ENCODE results near the gene EN2. TPM values are rescaled to one million over a fixed set of nuclear protein-coding genes. Genes with fewer than 3 reads are reported as not detected.

Gene EN2
- total RNA-seq, 1 donor from 2014 or later, result 0.11 TPM

- no peak for TF ChIP-seq CTCF (IDR thresholded peaks at IDR 0.05; ENCODE audit: borderline replicate concordance)
- DNase-seq, result no peak
- H3K27me3 ChIP-seq (ENCODE audit: low read depth), result peaks cover 100% of the 10 kb centered on the region
- no peaks in the 10 kb centered on the region for H3K36me3 ChIP-seq
- H3K9me3 ChIP-seq (replicated peaks), result no peaks in the 10 kb centered on the region
- no peak overlapping the region for H3K4me3 ChIP-seq
- intact Hi-C loops (cut with micrococcal nuclease), result no loop called here
- no peak overlapping the region for H3K27ac ChIP-seq (replicated peaks)
- no peaks in the 10 kb centered on the region for H3K4me1 ChIP-seq
Observed at GRCh38 chr7:155427411-155428038, 30.4 kb upstream of the EN2 start.

- TF ChIP-seq CTCF (IDR thresholded peaks at IDR 0.05; ENCODE audit: borderline replicate concordance), result no peak
- no peaks in the 10 kb centered on the region for H3K9me3 ChIP-seq (replicated peaks)
- intact Hi-C loops (cut with micrococcal nuclease), result no loop called here
- peaks cover 100% of the 10 kb centered on the region for H3K27me3 ChIP-seq (ENCODE audit: low read depth)
- H3K27ac ChIP-seq (replicated peaks), result no peak overlapping the region
- DNase-seq, result no peak
- no peaks in the 10 kb centered on the region for H3K36me3 ChIP-seq
- no peak overlapping the region for H3K4me3 ChIP-seq
- no peaks in the 10 kb centered on the region for H3K4me1 ChIP-seq
Observed at GRCh38 chr7:155428171-155428834, 29.6 kb upstream of the EN2 start.

GRCh38 chr7:155429651-155430050 is 28.3 kb upstream of the EN2 start:
- DNase-seq, result no peak
- no peak overlapping the region for H3K27ac ChIP-seq (replicated peaks)
- TF ChIP-seq CTCF (IDR thresholded peaks at IDR 0.05; ENCODE audit: borderline replicate concordance), result no peak
- no peak overlapping the region for H3K4me3 ChIP-seq
- H3K9me3 ChIP-seq (replicated peaks), result no peaks in the 10 kb centered on the region
- intact Hi-C loops (cut with micrococcal nuclease), result no loop called here
- peaks cover 95% of the 10 kb centered on the region for H3K27me3 ChIP-seq (ENCODE audit: low read depth)
- no peaks in the 10 kb centered on the region for H3K36me3 ChIP-seq
- no peaks in the 10 kb centered on the region for H3K4me1 ChIP-seq

GRCh38 chr7:155430606-155431005 is 27.3 kb upstream of the EN2 start:
- no peak for DNase-seq
- H3K27me3 ChIP-seq (ENCODE audit: low read depth), result peaks cover 90% of the 10 kb centered on the region
- no peak overlapping the region for H3K27ac ChIP-seq (replicated peaks)
- intact Hi-C loops (cut with micrococcal nuclease), result no loop called here
- H3K4me1 ChIP-seq, result no peaks in the 10 kb centered on the region
- H3K4me3 ChIP-seq, result no peak overlapping the region
- H3K9me3 ChIP-seq (replicated peaks), result no peaks in the 10 kb centered on the region
- TF ChIP-seq CTCF (IDR thresholded peaks at IDR 0.05; ENCODE audit: borderline replicate concordance), result no peak
- H3K36me3 ChIP-seq, result no peaks in the 10 kb centered on the region

GRCh38 chr7:155431231-155431630 is 26.7 kb upstream of the EN2 start:
- Histone ChIP-seq H3K27ac (replicated peaks) (no peak overlapping the region), H3K4me1 (no peaks in the 10 kb centered on the region), H3K4me3 (no peak overlapping the region), H3K27me3 (ENCODE audit: low read depth) (peaks cover 90% of the 10 kb centered on the region), H3K36me3 (no peaks in the 10 kb centered on the region), H3K9me3 (replicated peaks) (no peaks in the 10 kb centered on the region)
- DNase-seq, result no peak
- intact Hi-C loops (cut with micrococcal nuclease), result no loop called here
- no peak for TF ChIP-seq CTCF (IDR thresholded peaks at IDR 0.05; ENCODE audit: borderline replicate concordance)

Measured in left ventricle myocardium inferior (tissue), 1 donor.